HG03097 (cell line): ENCODE measurements around the gene PIK3R5.
"Not testable (repeated sequence)": the region's sequence is repeated elsewhere in the genome, so short reads cannot be mapped to it uniquely, and the experiment has no call there.

ENCODE experiments used
- ATAC-seq: cut with Tn5 transposase; IDR thresholded peaks from one replicate; pipeline ENCODE4 v1.9.1; 2021; ENCODE audit not compliant: unreplicated experiment, low FRiP score

Gene PIK3R5

GRCh38 chr17:8865811-8866210 is 99.7 kb downstream of the PIK3R5 start:
- no peak for ATAC-seq

DNA sequence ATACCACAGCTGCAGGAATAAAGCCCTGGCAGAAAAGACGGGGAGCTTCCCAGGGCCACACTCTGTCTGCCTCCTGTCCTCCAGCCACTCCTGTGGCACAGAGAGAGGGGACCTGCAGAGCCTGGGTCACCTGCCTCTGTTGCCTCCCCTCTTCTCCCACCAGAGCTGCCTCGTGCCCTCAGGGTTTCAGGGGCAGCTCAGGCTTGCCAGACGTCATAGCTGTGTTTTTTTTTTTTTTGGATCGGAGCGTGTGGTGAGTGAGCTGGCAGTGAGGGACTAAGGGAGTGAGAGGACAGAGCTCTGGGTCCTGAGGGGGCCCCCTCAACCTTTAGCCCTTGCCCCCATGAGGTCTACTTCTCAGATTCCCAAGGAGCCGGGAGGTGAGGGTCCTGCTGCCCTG is 100.1 kb downstream of the PIK3R5 start:
- no peak for ATAC-seq

- no peak for ATAC-seq
Observed at GRCh38 chr17:8862213-8863056, 103.1 kb downstream of the PIK3R5 start.

DNA sequence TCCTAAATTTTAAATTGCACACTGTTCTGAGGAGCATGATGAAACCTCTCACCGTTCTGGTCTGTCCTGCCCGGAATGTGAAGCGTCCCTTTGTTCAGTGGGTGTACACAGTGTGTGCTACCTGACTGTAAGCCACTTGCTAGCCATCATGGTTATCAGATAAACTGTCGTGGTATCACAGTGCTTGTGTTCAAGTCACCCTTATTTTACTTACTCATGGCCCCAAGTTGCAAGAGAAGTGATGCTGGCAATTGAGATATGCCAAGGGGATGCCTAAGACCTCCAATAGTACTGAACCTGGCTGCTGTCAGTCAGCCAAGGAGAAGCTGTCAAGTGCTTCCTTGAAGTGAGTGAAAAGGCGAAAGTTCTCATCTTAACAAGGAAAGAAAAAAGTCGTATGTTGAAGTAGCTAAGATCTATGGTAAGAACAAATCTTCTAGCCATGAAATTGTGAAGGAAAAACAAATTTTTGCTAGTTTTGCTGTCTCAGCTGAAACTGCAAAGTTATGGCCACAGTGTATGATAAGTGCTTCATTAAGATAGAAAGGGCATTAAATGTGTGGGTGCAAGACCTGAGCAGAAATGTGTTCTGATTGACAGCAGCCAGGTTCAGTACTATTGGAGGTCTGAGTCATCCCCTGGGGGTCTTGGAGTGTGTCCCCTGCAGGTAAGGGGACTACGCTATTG is 103.9 kb downstream of the PIK3R5 start:
- ATAC-seq, result no peak

DNA sequence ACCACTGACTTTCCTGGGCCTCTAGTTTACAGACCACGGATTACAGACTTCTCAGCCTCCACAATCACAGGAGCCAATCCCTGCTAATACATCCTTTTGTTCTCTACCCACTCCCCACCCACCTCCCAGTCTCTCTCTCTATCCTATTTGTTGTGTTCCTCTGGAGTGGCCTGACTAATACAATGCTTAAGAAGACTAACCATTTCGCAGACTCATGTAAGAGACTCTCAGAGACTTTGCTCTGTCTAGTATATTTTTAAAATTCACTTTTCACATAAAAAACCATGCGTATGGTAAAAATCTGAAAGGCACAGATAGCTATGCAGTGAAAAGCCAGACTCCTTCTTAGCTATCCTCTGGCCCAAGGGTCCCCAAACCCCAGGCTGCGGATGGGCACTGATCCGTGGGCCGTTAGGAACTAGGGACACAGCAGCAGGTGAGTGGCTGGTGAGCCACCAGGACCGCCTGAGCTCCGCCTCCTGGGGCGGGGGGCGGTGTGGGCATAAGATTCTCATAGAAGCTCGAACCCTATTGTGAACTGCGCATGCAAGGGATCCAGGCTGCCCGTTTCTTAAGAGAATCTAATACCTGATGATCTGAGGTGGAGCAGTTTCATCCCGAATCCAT is 105.6 kb downstream of the PIK3R5 start:
- ATAC-seq, result no peak

DNA sequence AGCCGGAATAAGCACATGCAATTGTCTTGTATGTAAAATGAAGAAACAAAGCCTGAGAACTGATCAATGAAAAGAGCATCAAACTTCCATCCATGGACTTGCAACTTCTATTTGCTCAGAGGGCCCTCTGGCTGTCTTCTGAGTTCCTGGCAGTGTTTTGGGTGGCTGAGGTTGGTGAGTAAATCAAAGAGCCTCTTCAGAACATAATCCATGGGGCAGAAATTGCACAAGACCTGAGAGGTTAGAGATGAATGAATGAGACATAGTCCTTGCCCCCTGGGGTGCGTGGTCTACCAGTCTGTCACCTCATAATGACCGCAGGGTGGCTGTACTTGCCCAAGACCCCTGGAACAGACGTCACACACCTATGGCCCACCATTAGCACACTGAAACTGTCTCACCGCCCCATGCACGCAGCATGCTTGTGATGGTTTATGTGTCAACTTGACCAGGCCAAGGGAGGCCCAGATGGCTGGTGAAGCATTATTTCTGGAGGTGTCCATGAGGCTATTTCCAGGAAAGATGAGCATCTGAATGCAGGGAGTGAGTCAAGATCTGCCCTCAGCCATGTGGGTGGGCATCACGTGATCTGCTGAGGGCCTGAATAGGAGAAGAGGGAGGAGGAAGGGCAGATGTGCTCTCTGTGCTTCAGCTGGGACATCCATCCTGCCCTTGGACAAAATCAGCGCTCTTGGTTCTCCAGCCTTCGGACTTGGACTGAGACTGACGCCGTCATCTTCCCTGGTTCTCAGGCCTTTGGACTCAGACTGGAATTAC is 106.3 kb downstream of the PIK3R5 start:
- no peak for ATAC-seq

DNA sequence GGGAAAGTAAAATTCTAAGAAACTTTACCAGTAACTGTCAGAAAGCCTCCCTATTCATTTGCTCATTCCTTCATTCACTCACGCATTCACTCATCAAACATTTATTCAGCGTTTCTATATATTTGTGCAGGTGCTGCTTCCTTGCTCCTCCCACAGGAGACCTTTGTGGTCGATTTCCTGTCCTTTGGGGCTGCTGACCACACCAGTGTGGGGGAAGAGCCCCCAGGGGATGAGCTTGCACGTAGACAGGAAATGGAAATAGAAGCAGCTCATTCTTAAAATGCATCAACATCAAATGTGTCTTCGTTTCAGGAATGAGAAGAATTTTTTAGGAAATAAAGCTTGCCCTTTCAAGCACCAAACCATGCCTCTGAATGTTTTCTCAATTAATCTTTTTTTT is 107.6 kb downstream of the PIK3R5 start:
- ATAC-seq, result peak; percentile 51

DNA sequence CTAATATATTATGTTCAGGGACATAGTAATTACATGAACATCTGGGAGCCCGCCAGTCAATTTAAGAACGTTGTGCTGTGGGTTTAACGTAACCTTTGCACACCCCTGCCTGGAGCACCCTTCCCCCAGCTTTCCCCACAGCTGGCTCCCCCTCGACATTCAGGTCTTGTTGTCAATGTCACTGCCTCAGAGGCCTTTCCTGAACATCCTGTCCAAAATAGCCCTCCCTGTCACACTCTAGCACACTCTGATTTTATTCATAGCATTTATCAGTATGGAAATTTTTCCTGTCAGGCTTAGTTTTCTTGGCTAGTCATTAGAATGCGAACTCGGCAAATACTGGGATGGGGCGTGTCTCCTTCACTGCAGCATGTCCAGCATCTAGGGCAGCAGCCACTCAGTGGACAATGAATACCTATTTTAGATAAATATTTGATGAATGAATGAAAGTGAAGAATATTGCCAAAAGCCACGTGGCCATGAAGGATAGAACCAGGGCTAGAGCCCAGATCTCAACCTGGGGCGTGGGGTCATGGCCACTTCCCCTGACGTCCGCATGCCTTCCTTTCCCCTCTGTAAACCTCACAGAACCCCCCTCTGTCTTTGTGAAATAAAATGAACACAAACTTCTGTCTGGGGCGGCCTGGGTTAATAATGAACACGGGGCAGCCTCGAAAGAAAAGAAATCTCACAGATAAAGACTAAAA is 108.5 kb downstream of the PIK3R5 start:
- no peak for ATAC-seq

DNA sequence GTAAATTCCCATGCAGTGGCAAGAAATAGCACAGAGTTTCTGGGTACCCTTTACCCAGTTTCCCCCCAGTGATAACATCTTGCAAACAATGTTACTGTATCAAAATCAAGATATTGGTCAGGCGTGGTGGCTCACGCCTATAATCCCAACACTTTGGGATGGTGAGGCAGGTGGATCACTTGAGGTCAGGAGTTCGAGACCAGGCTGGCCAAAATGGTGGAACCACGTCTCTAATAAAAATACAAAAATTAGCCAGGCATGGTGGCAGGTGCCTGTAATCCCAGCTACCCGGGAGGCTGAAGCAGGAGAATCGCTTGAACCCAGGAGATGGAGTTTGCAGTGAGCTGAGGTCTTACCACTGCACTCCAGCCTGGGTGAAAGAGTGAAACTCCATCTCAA is 109.3 kb downstream of the PIK3R5 start:
- ATAC-seq, result not testable (repeated sequence)

- ATAC-seq, result no peak
Observed at GRCh38 chr17:8855477-8856204, 109.9 kb downstream of the PIK3R5 start.

DNA sequence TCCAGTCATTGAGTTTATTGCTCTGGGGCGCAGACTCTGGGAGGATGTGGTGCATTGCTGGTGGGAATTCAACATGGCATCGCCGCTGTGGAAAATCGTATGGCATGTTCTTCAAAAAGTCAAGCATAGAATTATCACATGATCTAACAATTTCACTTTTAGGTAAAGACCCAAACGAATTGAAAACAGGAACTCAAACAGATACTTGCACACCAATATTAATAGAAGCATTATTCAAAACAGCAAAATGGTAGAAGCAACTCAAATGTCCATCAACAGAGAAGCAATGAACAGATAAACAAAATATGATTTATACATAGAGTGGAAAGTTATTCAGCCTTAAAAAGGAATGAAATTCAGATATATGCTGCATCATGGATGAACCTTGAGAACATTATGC is 113.9 kb downstream of the PIK3R5 start:
- no peak for ATAC-seq

DNA sequence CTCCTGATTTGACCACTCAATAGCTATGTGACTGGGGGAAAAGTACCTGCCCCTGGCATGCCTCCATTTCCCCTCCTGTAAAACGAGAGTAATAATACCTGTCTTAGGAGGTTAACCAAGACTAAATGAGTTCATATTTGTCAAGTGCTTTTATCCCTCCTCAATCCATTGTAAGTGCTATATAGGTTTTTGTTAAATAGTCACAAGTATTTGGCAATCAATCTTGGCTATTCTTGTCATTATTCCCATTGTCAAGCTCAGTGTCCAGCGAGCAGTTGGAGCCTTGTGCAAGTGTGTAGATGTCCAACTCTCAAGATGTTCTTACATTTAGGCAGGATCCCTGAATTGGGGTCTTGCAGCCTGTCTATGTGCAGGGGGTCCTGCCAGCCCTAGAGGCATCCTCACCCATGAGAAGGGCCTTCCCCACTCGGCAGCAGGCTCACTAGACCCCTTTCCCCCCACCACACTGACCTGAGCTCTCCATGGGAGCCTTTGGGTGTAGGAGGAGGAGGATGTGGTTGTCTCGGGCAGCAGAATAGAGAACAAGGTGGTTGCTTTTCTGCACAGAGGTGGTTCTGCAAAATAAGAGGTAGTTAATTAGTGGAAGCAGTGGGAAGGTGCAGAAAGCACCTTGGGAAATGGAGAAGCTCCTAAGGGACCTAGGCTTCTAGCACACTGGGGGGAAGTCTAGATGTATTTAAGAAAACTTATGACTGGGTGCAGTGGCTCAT is 116.0 kb downstream of the PIK3R5 start:
- ATAC-seq, result no peak

- ATAC-seq, result no peak
Observed at GRCh38 chr17:8847891-8848290, 117.6 kb downstream of the PIK3R5 start.

GRCh38 chr17:8846768-8847211 is 118.7 kb downstream of the PIK3R5 start:
- ATAC-seq, result no peak

- no peak for ATAC-seq
Observed at GRCh38 chr17:8844229-8845218, 121.0 kb downstream of the PIK3R5 start.

DNA sequence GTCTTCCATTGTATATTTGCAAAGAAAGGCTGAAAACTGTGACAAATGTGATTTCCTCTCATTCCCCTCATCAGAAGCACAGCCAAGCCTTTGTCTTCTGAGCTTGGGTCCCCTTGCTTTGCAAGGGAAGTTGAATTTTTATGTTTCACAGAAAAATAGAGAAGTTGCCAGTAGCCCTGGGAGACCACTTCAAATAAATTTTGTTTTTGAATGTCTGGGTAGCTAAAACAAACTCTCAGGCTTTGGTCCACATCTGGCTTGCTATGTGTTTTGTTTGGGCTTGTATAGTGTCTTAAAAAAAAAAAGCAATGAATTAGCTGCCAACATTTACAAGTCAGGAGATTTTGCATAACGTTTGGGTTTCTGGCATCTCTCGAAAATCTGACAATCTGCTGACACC is 122.2 kb downstream of the PIK3R5 start:
- ATAC-seq, result no peak

DNA sequence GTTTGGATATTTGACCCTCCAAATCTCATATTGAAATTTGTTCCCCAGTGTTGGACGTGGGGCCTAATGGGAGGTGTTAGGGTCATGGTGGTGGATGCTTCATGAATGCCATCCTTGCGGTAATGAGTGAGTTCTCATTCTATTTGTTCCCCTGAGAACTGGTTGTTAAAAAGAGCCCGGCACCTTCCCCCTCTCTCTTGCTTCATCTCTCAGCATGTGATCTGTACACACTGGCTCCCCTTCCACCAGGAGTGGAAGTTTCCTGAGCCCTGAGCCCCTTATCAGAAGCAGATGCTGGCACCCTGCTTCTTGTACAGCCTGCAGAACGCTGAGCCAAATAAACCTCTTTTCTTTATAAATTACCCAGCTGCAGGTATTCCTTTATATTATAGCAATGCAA is 123.7 kb downstream of the PIK3R5 start:
- ATAC-seq, result no peak
